DMS53 treated with DMSO at 0.1 percent for 48 hours (cell line): ENCODE measurements around the gene ABCA7.
A peak's percentile ranks its signal among the peaks of the same experiment; 100 is the strongest.

Experiments
- DNase-seq: peaks from one replicate; lab custom pipeline; 2025; ENCODE audit not compliant: unreplicated experiment; lab: John Stamatoyannopoulos, UW

ABCA7 gene

GRCh38 chr19:1055886-1056620 is 16.1 kb downstream of the ABCA7 start:
- no peak for DNase-seq

GRCh38 chr19:1057176-1057855 is 17.4 kb downstream of the ABCA7 start:
- DNase-seq: peak; percentile 22

- no peak for DNase-seq
These were observed 18.2 kb downstream of the ABCA7 start for GRCh38 chr19:1058112-1058511.

- no peak for DNase-seq
These were observed 20.8 kb downstream of the ABCA7 start for GRCh38 chr19:1060689-1061088.

GRCh38 chr19:1061987-1062386 is 22.1 kb downstream of the ABCA7 start:
- DNase-seq: no peak

- no peak for DNase-seq
These were observed 22.6 kb downstream of the ABCA7 start for GRCh38 chr19:1062387-1063029.

- no peak for DNase-seq
These were observed 23.4 kb downstream of the ABCA7 start for GRCh38 chr19:1063030-1063908.

GRCh38 chr19:1063909-1064660 is 24.2 kb downstream of the ABCA7 start:
- no peak for DNase-seq

GRCh38 chr19:1064661-1065605 is 25.0 kb downstream of the ABCA7 start:
- DNase-seq: peak; percentile 20

GRCh38 chr19:1065606-1066109 is 25.8 kb downstream of the ABCA7 start:
- no peak for DNase-seq

- no peak for DNase-seq
These were observed 26.4 kb downstream of the ABCA7 start for GRCh38 chr19:1066251-1066747.

GRCh38 chr19:1066748-1067340 is 26.9 kb downstream of the ABCA7 start, which contains the start of gene ARHGAP45:
ARHGAP45 (plus strand) TSS chr19:1067167; CDS start chr19:1067406, 239 bp downstream.
- no peak for DNase-seq

GRCh38 chr19:1067341-1067957 is 27.5 kb downstream of the ABCA7 start:
- no peak for DNase-seq

- no peak for DNase-seq
These were observed 28.4 kb downstream of the ABCA7 start for GRCh38 chr19:1068009-1069001.

- DNase-seq: no peak
These were observed 29.3 kb downstream of the ABCA7 start for GRCh38 chr19:1069009-1069779.

- DNase-seq: no peak
These were observed 30.6 kb downstream of the ABCA7 start for GRCh38 chr19:1070576-1070930.
